H54 (cell line): Measurements from ENCODE around the gene FAM171A1.
"Not testable (repeated sequence)": the region's sequence is repeated elsewhere in the genome, so short reads cannot be mapped to it uniquely, and the experiment has no call there.

Experiments used
- DNase-seq: peaks from one replicate; pipeline ENCODE4 v3.0.0; 2011; ENCODE audit warnings: low spot score, mixed read lengths; ENCODE audit not compliant: insufficient read length
- FAIRE-seq: peaks from 3 replicates; lab custom pipeline; 2011; peaks lifted over from hg19 to GRCh38; lab: Jason Lieb, UNC
- POLR2A ChIP-seq: IDR thresholded peaks from 2 replicates; pipeline ENCODE4 v1.6.1; 2011; ENCODE audit warnings: low read depth, mild to moderate bottlenecking, low read length

FAM171A1 gene

DNA sequence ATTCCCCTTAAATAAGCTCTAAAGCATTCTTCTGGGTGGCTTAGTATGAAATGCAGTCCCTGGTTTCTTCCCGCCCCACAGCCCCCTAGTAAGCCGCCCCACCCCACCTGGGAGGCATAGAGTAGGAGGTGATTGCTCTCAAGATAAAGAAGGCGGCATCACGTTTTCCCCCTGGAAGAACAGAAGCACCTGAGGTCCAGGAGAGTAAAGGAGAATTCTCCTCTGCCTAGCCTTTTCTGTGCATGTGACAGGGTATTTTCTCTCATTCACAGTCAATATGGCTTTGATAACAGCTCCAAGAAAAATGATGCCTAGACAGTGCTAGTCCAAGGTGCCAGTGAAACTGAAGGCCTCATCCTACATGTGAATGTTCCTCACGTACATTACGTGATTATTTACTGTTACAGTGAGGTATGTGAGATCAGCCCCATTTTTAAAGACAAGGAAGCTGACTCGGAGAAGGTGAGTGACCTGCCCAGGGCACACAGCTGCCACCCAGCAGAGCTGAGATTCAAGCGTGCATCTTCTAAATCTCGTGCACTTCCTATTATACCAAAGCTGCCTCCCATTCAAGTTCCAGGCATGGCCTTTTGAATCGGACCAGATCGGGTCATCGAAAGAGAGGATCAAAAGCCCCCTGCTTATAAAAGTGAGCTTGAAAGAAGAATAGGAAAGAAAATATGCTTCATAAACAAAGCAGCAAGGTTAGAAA, 59.4 kb downstream of the FAM171A1 start:
- no peak for FAIRE-seq
- no peak for TF ChIP-seq POLR2A

DNA sequence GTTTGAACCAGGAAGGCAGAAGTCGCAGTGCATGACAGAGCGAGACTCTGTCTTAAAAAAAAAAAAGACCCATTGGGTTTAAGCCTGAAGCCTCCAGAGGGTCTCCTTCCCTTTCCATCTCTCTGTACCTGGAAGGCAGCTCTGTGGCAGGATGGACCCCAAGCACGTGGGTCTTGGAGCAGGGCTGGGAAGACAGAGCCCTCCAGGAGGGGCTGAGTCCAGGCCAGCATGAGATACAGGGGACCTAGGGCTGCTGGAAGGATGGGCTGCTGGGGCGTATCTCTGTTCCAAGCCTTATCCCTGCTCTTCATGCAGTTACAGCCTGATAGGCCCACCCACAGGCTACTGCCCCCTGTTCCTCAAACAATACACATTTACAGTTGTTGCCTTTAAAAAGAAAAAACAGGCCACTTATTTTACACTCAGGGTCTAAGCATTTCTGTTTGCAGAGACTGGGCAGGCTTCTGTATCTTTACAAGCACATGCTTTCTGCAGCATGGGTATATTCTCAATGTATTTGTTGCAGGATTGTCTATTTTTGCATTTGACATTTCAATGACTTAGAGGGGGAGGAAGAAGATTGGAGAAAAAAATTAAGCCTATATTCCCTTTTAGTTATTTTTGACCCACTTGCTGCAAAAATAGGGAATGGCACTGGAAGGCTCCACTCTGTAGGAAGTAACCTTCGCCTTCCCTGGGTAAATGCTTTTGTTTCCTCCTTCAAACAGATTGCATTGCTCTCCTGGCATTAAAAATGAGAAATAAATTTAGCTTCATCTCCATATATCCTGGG, 60.1 kb downstream of the FAM171A1 start:
- no peak for TF ChIP-seq POLR2A
- DNase-seq: no peak
- FAIRE-seq: no peak

More for the DNA sequence above, 59.4 kb downstream of the FAM171A1 start:
- no peak for DNase-seq

DNA sequence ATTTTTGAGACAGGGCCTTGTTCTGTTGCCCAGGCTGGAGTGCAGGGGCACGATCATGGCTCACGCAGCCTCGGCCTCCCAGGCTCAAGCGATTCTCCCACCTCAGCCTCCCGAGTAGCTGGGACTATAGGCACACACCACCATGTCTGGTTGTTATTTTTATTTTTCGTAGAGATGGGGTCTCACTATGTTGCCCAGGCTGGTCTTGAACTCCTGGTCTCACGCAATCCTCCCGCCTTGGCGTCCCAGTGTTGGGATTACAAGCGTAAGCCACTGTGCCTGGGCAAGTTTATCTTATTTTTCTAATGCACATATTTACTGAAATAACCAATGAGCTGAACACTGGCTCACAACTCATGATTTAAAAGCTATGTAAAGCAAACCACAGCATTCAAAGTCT, 61.9 kb downstream of the FAM171A1 start:
- no peak for FAIRE-seq
- TF ChIP-seq POLR2A: no peak
- no peak for DNase-seq

DNA sequence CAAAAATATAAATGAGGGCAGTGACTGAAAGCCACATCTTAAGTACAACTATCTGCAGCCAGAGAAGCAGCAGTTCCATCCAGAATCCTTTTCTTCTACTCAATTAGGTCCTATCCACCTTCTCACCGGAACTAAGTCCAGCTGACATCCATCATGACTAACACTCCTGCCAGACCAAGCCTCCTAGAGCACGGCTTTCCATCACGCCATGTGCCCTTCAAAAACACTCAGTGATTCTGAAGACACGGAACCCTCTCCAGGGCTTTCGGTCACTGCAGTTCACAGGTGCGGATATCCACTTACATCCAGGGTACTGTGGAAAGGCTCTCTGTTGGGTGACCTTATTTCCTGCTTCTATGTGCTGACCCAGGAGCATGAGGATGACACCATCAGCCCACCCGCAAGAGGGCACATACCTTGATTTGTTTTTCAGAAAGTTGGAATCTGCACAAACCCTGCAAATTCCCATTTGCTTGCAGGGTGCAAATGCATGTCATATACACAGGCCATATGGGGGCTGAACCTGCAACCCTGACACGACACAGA, 64.3 kb downstream of the FAM171A1 start:
- no peak for TF ChIP-seq POLR2A
- FAIRE-seq (no peak), DNase-seq (no peak)

DNA sequence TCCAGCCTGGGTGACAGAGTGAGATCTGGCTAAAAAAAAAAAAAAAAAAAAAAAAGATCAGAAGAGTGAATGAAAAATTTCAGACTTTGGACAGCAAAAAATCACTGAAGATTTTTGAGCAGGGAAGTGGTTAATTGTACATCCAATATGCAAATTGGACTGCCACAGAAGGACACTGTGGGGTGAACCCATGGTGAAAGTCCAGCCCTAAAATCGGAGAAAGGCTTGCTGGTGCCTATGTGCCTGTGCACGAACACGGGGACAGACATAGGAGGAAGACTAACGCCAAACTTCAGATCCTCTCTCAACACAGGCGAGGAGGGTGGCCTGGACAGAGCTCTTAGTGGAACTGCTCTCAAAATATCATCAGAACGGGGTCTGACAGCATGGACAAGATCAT, 65.5 kb downstream of the FAM171A1 start:
- no peak for DNase-seq
- no peak for FAIRE-seq
- TF ChIP-seq POLR2A: no peak

DNA sequence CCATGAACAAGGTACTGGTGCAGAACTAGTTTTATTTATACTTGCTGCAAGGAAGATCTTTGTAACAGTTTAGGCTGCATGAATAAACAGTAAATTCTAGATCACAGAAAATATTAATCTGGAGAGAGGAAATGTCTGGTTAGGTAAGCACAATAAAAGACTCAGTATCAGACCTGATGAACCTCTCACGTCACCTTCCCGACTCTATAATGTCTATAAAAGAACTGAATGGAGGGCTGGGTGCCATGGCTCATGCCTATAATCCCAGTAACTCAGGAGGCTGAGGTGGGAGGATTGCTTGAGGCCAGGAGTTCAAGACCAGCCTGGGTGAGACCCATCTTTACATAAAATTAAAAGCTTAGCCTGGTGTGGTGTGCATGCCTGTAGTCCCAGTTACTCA, 65.9 kb downstream of the FAM171A1 start:
- no peak for DNase-seq
- no peak for FAIRE-seq
- no peak for TF ChIP-seq POLR2A

DNA sequence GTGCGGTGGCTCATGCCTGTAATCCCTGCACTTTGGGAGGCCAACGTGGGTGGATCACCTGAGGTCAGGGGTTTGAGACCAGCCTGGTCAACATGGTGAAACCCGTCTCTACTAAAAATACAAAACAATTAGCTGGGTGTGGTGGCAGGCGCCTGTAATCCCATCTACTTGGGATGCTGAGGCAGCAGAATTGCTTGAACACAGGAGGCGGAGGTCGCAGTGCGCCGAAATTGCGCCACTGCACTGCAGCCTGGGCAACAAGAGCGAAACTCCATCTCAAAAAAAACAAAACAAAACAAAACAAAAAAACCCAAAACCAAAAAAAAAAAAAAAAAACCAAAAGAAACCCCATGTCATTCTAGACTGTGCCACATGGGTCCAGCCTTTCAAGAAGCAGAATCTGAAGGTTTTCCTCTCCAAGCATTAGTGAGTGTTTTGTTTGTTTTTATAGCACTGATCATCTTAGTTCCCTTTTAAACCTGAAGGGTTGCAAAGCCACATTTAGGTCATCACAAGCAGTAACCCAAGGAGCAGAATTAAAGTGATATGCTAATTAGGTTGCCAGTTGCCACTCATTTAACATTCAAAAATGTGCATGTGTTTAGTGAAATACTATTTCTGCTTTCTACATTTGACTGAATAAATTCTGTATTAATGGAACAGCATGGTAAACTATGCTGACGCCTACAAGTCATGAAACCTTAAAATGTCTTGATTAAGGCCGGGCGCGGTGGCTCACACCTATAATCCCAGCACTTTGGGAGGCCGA, 68.7 kb downstream of the FAM171A1 start:
- not testable (repeated sequence) for DNase-seq

DNA sequence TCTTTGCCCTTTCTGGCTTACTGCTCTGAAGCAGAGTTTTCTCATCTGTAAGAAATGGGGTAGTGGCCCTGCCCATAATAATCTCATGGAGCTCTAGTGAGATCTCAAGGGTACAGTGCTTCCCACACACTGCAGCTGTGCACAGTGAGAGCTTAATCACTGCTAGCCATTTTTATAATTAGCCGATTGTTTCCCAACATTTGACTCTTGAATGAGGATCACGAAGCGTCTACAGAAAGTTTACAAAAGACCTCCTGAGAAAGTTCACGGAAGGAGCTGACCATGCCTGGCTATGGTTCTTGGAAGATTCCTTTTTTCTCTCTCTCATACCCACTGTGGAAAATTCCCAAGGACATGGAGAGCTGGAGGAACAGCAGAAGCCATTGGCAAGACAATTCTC, 70.4 kb downstream of the FAM171A1 start:
- no peak for FAIRE-seq
- no peak for DNase-seq
- TF ChIP-seq POLR2A: no peak

More for the DNA sequence above, 68.7 kb downstream of the FAM171A1 start:
- not testable (repeated sequence) for FAIRE-seq

DNA sequence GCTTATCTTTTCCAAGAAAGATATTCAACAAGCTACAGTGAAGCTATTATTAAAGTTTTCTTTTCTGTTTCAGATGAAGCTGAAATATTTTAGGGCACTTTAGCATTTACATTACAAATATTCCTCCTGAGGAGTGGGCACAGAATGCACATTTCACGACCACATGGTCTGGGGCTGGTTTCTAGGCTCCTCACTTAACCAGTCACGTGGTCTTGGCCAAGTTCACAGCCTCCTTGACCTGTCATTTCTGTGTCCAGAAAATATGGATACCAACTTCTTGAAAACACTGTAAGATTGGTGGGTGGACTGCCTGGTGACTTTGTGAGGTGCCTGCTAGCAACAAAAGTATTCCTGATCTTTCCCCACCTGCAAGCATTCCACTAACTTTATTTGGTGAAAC, 70.9 kb downstream of the FAM171A1 start:
- no peak for TF ChIP-seq POLR2A
- FAIRE-seq (no peak), DNase-seq (no peak)

DNA sequence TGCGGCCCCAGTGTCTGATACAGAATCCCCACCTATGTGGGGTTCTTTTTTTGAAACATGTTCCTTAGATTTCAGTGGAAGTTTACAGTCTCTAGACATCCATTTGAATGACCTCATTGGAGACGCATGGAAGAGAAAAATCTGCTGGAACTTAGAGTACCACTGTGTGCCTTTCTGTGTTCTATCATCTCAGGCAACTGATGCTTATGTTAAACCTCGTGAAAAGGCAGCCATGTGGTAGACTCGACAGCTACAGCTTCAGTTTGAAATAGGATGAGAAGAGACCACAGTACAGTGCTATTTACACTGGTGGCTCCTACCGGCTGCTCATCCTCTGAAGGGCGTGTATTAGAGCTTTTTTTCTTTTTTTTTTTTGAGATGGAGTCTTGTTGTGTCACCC, 74.4 kb downstream of the FAM171A1 start:
- no peak for DNase-seq
- FAIRE-seq: no peak
- TF ChIP-seq POLR2A: no peak

DNA sequence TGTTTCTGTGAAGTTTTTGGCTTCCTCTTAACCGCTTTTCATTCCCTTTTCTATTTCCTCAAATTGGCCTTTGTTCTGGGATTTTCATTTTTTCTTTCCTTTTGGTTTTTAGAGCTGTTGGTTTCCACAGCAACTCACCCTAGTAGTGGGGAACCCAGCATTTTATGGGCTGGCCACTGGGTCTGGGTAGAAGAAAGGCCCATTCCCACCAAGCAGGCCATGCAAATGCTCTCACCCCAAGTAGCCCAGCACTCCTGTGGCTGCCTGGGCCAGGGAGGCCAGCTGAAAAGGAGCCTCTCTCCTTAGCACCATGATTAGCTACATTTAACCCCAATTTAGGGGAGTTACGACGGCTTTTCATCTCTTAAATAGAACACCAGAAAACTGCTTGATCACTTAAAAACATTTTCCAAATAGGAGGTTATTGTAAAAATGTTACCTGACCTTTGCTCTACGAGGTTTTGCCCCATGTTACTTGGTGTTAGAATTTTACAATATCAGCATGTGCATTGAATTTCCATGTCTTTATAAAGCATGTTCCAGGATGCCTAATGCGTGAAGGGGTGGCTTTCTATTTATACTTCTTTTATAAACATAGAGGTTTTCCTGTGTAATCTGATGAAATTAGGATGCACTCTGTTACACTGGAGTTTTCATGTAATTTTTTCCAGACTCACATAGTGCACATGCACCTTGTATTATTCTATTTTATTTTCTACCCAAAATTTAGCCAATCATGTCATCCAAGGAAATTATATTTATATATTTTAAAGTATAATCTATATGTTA, 75.4 kb downstream of the FAM171A1 start:
- DNase-seq (no peak), FAIRE-seq (no peak)
- no peak for TF ChIP-seq POLR2A

DNA sequence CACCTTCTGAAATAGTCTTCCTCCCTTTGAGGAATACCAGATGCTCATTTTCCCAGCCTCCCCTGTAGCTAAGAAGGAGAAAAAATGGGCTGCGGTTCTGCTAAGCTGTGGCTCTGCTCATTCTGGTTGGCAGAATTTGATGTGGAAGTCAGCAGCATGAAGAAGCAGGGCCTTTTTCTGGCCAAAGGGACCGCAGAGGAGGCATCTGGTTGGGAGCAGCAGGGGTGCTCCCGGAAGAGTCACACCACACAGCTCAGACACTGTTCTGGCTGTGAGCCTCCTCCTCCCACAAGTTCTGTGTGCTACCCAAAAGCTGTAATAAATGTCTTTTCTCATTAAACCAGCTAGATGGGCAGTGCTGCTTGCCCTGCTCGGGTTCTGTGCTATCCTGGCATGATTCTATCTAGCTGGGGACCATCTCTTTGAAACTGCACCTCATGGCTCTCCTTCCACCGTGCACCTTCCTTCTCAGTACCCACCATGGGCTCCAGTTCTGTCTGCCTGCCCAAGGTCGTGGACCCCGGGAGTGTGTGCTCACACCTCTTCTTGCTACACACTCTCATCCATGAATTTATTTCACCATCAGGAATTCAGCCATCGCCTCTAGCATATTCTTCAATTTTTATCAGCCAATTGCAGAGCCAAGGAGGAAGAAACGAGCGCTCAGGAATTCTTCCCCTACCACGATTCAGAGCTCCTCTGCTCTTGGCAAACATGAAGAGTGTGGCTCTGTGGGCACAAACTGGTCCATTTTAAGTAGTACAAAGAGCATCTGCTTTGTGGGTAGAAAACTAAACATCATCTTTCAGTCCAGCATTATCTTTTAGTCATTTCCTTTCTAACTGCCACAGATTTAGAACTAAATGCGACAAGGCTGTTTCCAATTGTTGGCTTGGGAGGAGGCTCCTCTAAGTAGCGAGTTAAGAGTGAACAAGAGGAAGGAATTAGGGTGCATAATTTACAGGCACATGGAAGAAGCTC, 76.9 kb downstream of the FAM171A1 start:
- no peak for TF ChIP-seq POLR2A
- DNase-seq (no peak), FAIRE-seq (peak; percentile 66)
